Astrocyte of the spinal cord (primary cell): ENCODE data around the gene PAQR5.

Experiments used
- DNase-seq: peaks from one replicate; pipeline ENCODE4 v3.0.0; 2011; ENCODE audit warnings: low read depth, low spot score
- H3K4me3 ChIP-seq: 2 replicates; pipeline ENCODE4 v1.5.1; 2011; ENCODE audit warnings: low read depth, mild to moderate bottlenecking, low read length, moderate library complexity
- CTCF ChIP-seq: IDR thresholded peaks from 2 replicates; pipeline ENCODE4 v1.5.1; 2012; ENCODE audit warnings: low read depth, mild to moderate bottlenecking, low read length, inconsistent platforms
- in situ Hi-C: cut with HindIII; loops from 2 replicates; pipeline ENCODE4 v1.10.0; 2017; ENCODE audit warnings: low sequenced_read_pairs

The PAQR5 gene

GRCh38 chr15:69292826-69293420, 5.8 kb upstream of the PAQR5 start:
- TF ChIP-seq CTCF = no peak
- DNase-seq = no peak
- H3K4me3 ChIP-seq = no peak overlapping the region
- in situ Hi-C loops = no loop called here

GRCh38 chr15:69293741-69294615, 4.7 kb upstream of the PAQR5 start:
- in situ Hi-C loops = no loop called here
- DNase-seq = no peak

GRCh38 chr15:69296606-69297005, 2.1 kb upstream of the PAQR5 start:
- TF ChIP-seq CTCF = no peak
- in situ Hi-C loops = no loop called here
- no peak for DNase-seq

More at GRCh38 chr15:69293741-69294615, 4.7 kb upstream of the PAQR5 start:
- no peak overlapping the region for H3K4me3 ChIP-seq
- no peak for TF ChIP-seq CTCF

GRCh38 chr15:69297642-69298353, 914 bp upstream of the PAQR5 start:
- no peak for TF ChIP-seq CTCF
- no peak overlapping the region for H3K4me3 ChIP-seq
- DNase-seq = no peak
- in situ Hi-C loops = no loop called here

More at GRCh38 chr15:69296606-69297005, 2.1 kb upstream of the PAQR5 start:
- no peak overlapping the region for H3K4me3 ChIP-seq

GRCh38 chr15:69298354-69298696, 387 bp upstream of the PAQR5 start:
- TF ChIP-seq CTCF = no peak
- DNase-seq = no peak
- in situ Hi-C loops = no loop called here
- peak overlapping the region; percentile 35 for H3K4me3 ChIP-seq

GRCh38 chr15:69299451-69299886, 757 bp downstream of the PAQR5 start:
- H3K4me3 ChIP-seq = peak overlapping the region; percentile 35
- DNase-seq = no peak
- in situ Hi-C loops = no loop called here
- no peak for TF ChIP-seq CTCF
